Fibroblast of lung (primary cell): Measurements from ENCODE around the gene NAP1L1.

Source experiments
- EZH2 ChIP-seq: IDR thresholded peaks from 2 replicates; pipeline ENCODE4 v1.5.1; 2012; ENCODE audit warnings: low read length, control low read depth, mild to moderate bottlenecking; ENCODE audit errors: missing control alignments
- TF ChIP-seq, protein P1 (sequence below), 2 donors: IDR thresholded peaks in 1 of 2; conservative IDR thresholded peaks in 1 of 2; 1 replicate in 1 of 2; 2 replicates in 1 of 2; pipeline ENCODE4 v1.5.1; 2011 to 2012; ENCODE audit warnings: low read length in 2 of 2, control low read depth in 1 of 2, inconsistent platforms in 1 of 2, low read depth in 1 of 2, mild to moderate bottlenecking in 1 of 2

DNA sequence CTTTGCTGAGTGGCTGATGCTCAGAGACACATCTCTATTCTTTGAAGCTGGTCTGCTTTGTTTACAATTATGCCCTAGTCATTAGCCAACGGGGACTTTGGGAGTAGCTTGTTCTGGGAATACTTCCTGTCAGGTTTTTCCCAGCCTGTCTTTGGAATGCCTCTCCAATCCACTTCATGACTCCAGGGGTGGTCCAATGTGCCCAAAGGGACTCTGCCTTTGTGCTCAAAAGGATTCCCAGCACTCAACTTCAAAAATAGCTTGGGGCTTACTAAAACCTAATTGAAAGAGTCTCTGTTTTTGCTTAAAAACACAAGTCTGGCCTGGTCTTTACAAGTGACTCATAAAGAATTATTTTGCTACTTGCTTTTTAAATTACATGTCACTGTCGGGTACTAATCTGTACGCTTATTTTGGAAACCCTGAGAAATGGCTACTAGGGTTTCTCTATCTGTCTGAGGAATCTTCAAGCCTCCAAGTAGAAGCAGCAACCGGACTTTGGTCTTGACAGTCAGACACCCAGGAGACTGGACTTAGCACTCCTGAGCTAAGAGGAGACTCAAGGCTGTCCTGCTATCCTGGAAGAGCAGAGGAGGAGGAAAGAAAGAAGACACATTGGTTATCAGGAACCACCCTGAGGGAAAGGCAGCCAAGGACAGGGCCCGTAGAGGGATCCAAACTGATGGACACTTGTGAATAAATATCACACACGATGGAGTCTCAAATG is 73.6 kb downstream of the NAP1L1 start:
- TF ChIP-seq, protein P1, sequence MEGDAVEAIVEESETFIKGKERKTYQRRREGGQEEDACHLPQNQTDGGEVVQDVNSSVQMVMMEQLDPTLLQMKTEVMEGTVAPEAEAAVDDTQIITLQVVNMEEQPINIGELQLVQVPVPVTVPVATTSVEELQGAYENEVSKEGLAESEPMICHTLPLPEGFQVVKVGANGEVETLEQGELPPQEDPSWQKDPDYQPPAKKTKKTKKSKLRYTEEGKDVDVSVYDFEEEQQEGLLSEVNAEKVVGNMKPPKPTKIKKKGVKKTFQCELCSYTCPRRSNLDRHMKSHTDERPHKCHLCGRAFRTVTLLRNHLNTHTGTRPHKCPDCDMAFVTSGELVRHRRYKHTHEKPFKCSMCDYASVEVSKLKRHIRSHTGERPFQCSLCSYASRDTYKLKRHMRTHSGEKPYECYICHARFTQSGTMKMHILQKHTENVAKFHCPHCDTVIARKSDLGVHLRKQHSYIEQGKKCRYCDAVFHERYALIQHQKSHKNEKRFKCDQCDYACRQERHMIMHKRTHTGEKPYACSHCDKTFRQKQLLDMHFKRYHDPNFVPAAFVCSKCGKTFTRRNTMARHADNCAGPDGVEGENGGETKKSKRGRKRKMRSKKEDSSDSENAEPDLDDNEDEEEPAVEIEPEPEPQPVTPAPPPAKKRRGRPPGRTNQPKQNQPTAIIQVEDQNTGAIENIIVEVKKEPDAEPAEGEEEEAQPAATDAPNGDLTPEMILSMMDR (conservative IDR thresholded peaks at IDR 0.05 in 1 of 2, IDR thresholded peaks at IDR 0.05 in 1 of 2; ENCODE audit: low read depth in 1 of 2, low read length in 2 of 2), result no peak
- TF ChIP-seq EZH2, result no peak
